ENCODE measurements around the gene TAF6L.
A peak's percentile ranks its signal among the peaks of the same experiment; 100 is the strongest.
"Not testable (repeated sequence)": the region's sequence is repeated elsewhere in the genome, so short reads cannot be mapped to it uniquely, and the experiment has no call there.

The TAF6L gene

GRCh38 chr11:62737196-62737595 lies 34.0 kb upstream of the TAF6L start:
- H3K27ac ChIP-seq, result no peak overlapping the region
- H3K4me3 ChIP-seq (ENCODE audit: low read depth, low read length), result no peak overlapping the region
- in situ Hi-C loops (cut with HindIII; ENCODE audit: low pct_ligation_motif_present, low sequenced_read_pairs), result no loop called here
- no peaks in the 10 kb centered on the region for H3K27me3 ChIP-seq (replicated peaks)
- DNase-seq, result no peak
- TF ChIP-seq, protein P1, sequence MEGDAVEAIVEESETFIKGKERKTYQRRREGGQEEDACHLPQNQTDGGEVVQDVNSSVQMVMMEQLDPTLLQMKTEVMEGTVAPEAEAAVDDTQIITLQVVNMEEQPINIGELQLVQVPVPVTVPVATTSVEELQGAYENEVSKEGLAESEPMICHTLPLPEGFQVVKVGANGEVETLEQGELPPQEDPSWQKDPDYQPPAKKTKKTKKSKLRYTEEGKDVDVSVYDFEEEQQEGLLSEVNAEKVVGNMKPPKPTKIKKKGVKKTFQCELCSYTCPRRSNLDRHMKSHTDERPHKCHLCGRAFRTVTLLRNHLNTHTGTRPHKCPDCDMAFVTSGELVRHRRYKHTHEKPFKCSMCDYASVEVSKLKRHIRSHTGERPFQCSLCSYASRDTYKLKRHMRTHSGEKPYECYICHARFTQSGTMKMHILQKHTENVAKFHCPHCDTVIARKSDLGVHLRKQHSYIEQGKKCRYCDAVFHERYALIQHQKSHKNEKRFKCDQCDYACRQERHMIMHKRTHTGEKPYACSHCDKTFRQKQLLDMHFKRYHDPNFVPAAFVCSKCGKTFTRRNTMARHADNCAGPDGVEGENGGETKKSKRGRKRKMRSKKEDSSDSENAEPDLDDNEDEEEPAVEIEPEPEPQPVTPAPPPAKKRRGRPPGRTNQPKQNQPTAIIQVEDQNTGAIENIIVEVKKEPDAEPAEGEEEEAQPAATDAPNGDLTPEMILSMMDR (IDR thresholded peaks at IDR 0.05; ENCODE audit: low read depth, low read length, missing control alignments), result no peak
- H3K36me3 ChIP-seq (replicated peaks), result peaks cover 55% of the 10 kb centered on the region

- H3K27me3 ChIP-seq (replicated peaks), result no peaks in the 10 kb centered on the region
- DNase-seq, result no peak
- in situ Hi-C loops (cut with HindIII; ENCODE audit: low pct_ligation_motif_present, low sequenced_read_pairs), result no loop called here
- TF ChIP-seq, protein P1 (IDR thresholded peaks at IDR 0.05; ENCODE audit: low read depth, low read length, missing control alignments), result no peak
- no peaks in the 10 kb centered on the region for H3K36me3 ChIP-seq (replicated peaks)
- H3K4me3 ChIP-seq (ENCODE audit: low read depth, low read length), result no peak overlapping the region
- H3K27ac ChIP-seq, result no peak overlapping the region
Observed at GRCh38 chr11:62747475-62748160, 23.6 kb upstream of the TAF6L start.

DNA sequence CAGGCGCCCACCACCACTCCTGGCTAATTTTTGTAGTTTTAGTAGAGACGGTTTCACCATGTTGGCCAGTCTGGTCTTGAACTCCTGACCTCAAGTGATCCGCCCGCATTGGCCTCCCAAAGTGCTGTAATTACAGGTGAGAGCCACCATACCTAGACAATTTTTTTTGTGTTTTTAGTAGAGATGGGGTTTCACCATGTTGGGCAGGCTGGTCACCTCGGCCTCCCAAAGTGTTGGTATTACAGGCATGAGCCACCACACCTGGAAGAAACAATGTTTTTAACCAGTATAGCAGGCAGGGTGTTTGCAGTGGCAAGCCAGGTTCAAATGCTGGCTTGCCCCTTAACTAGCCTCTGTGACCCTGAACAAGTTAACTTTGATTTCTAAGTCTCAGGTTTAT lies 21.3 kb upstream of the TAF6L start:
- H3K27me3 ChIP-seq (replicated peaks); DNase-seq; H3K36me3 ChIP-seq (replicated peaks); H3K4me3 ChIP-seq (ENCODE audit: low read depth, low read length); in situ Hi-C loops (cut with HindIII; ENCODE audit: low pct_ligation_motif_present, low sequenced_read_pairs); H3K27ac ChIP-seq: not testable (repeated sequence)

- H3K27me3 ChIP-seq (replicated peaks), result no peaks in the 10 kb centered on the region
- TF ChIP-seq, protein P1 (IDR thresholded peaks at IDR 0.05; ENCODE audit: low read depth, low read length, missing control alignments), result no peak
- no peak for DNase-seq
- H3K27ac ChIP-seq, result no peak overlapping the region
- in situ Hi-C loops (cut with HindIII; ENCODE audit: low pct_ligation_motif_present, low sequenced_read_pairs), result no loop called here
- peaks cover 3% of the 10 kb centered on the region for H3K36me3 ChIP-seq (replicated peaks)
- no peak overlapping the region for H3K4me3 ChIP-seq (ENCODE audit: low read depth, low read length)
Observed at GRCh38 chr11:62752177-62752785, 18.9 kb upstream of the TAF6L start.

- Histone ChIP-seq H3K4me3 (ENCODE audit: low read depth, low read length) (peak overlapping the region; percentile 94), H3K36me3 (replicated peaks) (peaks cover 3% of the 10 kb centered on the region)
- in situ Hi-C loops (cut with HindIII; ENCODE audit: low pct_ligation_motif_present, low sequenced_read_pairs), result no loop called here
Observed at GRCh38 chr11:62752994-62753735, 18.0 kb upstream of the TAF6L start.

More at GRCh38 chr11:62752994-62753735, 18.0 kb upstream of the TAF6L start:
- TF ChIP-seq, protein P1 (IDR thresholded peaks at IDR 0.05; ENCODE audit: low read depth, low read length, missing control alignments), result no peak
- no peak for DNase-seq
- no peaks in the 10 kb centered on the region for H3K27me3 ChIP-seq (replicated peaks)
- peak overlapping the region; percentile 94 for H3K27ac ChIP-seq
